ENCODE measurements around the gene PCTP.

The PCTP gene
- total RNA-seq = 6.2 to 8.3 reads per million in 2 donors

GRCh38 chr17:55750750-55751657 lies at the start of gene PCTP:
TSS of gene PCTP (plus strand) at chr17:55751051. CDS start at chr17:55751104, 53 bp downstream.
- DNase-seq = peak; percentile 43

- DNase-seq = no peak
These were observed 48.7 kb upstream of the PCTP start for GRCh38 chr17:55702150-55702549.

GRCh38 chr17:55704401-55704800 lies 46.5 kb upstream of the PCTP start:
- no peak for DNase-seq

GRCh38 chr17:55705847-55706246 lies 45.0 kb upstream of the PCTP start:
- no peak for DNase-seq

- no peak for DNase-seq
These were observed 43.8 kb upstream of the PCTP start for GRCh38 chr17:55706808-55707773.

GRCh38 chr17:55708175-55708974 lies 42.5 kb upstream of the PCTP start:
- DNase-seq = no peak

GRCh38 chr17:55709440-55709839 lies 41.4 kb upstream of the PCTP start:
- DNase-seq = no peak

- DNase-seq = no peak
These were observed 40.9 kb upstream of the PCTP start for GRCh38 chr17:55709984-55710383.

GRCh38 chr17:55710410-55710809 lies 40.4 kb upstream of the PCTP start:
- no peak for DNase-seq

GRCh38 chr17:55710829-55711496 lies 39.9 kb upstream of the PCTP start:
- no peak for DNase-seq

- no peak for DNase-seq
These were observed 33.4 kb upstream of the PCTP start for GRCh38 chr17:55717432-55717831.

- DNase-seq = no peak
These were observed 32.7 kb upstream of the PCTP start for GRCh38 chr17:55717898-55718735.

- DNase-seq = no peak
These were observed 29.7 kb upstream of the PCTP start for GRCh38 chr17:55720919-55721836.

- DNase-seq = no peak
These were observed 28.7 kb upstream of the PCTP start for GRCh38 chr17:55722016-55722736.

- no peak for DNase-seq
These were observed 27.9 kb upstream of the PCTP start, which contains the start of gene TMEM100 for GRCh38 chr17:55722742-55723487. TSS of gene TMEM100 (minus strand) at chr17:55722864. CDS start at chr17:55721070, 1,794 bp downstream.

GRCh38 chr17:55723488-55723848 lies 27.4 kb upstream of the PCTP start:
- DNase-seq = no peak

- no peak for DNase-seq
These were observed 24.4 kb upstream of the PCTP start for GRCh38 chr17:55726440-55726839.

- DNase-seq = no peak
These were observed 23.6 kb upstream of the PCTP start for GRCh38 chr17:55727275-55727674.

All from activated gamma-delta T cell (primary cell).